SK-N-SH (cell line): ENCODE measurements around the gene TP53I13.

Experiments used
- CTCF ChIP-seq: fragments of 200-600 bp; sonication (generic); IDR thresholded peaks from 2 replicates; pipeline ENCODE4 v1.6.1; 2017; ENCODE audit warnings: antibody characterized with exemption, mild to moderate bottlenecking, moderate library complexity
- GABPA ChIP-seq: IDR thresholded peaks from 2 replicates; pipeline ENCODE4 v1.4.0; 2012; ENCODE audit warnings: low read depth, mild to moderate bottlenecking
- REST ChIP-seq: IDR thresholded peaks from 2 replicates; pipeline ENCODE4 v1.6.1; 2012; ENCODE audit warnings: mild to moderate bottlenecking, low read depth, low read length, moderate library complexity
- SMC3 ChIP-seq: IDR thresholded peaks from 2 replicates; pipeline ENCODE4 v1.6.1; 2012; ENCODE audit warnings: low read depth, low read length, improper control_type of control experiment
- TEAD4 ChIP-seq: IDR thresholded peaks from 2 replicates; pipeline ENCODE4 v1.4.0; 2012; ENCODE audit warnings: mild to moderate bottlenecking, borderline replicate concordance; ENCODE audit not compliant: insufficient read depth

- TF ChIP-seq CTCF = no peak
- no peak for TF ChIP-seq GABPA
- no peak for TF ChIP-seq TEAD4
- no peak for TF ChIP-seq SMC3
- TF ChIP-seq REST = no peak
Observed at GRCh38 chr17:29576214-29577000, 7.9 kb downstream of the TP53I13 start.
